ENCODE measurements around the gene TTL.
"Not testable (repeated sequence)": the region's sequence is repeated elsewhere in the genome, so short reads cannot be mapped to it uniquely, and the experiment has no call there.

Gene TTL

DNA sequence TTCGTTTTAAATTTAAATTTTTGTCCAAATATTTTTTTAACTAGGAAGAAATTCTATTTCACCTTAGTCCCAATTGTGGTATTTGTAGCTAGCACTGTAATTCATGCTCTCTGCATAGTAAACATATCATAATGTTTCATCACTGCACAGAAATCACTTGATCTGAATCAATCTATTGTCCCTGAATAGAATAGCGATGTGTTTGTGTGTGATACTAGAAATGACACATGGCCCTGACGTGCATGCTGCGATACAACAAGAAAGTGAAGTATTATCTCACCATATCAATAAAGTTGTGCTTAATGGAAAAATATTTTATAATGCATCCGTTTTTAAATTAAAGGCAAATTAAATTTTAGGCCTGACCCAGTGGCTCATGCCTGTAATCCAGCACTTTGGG lies 10.0 kb downstream of the TTL start:
- no peak for DNase-seq (ENCODE audit: extremely low spot score)
- no peak for TF ChIP-seq CTBP1 (IDR thresholded peaks at IDR 0.05; ENCODE audit: borderline replicate concordance)
- TF ChIP-seq HDGF (IDR thresholded peaks at IDR 0.05; ENCODE audit: borderline replicate concordance) = no peak
- TF ChIP-seq SUZ12 (IDR thresholded peaks at IDR 0.05) = no peak
- TF ChIP-seq FOXK2 (IDR thresholded peaks at IDR 0.05) = no peak
- TF ChIP-seq LEF1 (IDR thresholded peaks at IDR 0.05; ENCODE audit: borderline replicate concordance) = no peak
- TF ChIP-seq, protein P1, sequence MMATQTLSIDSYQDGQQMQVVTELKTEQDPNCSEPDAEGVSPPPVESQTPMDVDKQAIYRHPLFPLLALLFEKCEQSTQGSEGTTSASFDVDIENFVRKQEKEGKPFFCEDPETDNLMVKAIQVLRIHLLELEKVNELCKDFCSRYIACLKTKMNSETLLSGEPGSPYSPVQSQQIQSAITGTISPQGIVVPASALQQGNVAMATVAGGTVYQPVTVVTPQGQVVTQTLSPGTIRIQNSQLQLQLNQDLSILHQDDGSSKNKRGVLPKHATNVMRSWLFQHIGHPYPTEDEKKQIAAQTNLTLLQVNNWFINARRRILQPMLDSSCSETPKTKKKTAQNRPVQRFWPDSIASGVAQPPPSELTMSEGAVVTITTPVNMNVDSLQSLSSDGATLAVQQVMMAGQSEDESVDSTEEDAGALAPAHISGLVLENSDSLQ (IDR thresholded peaks at IDR 0.05) = no peak
- no peak for TF ChIP-seq ARNT (IDR thresholded peaks at IDR 0.05)
- TF ChIP-seq ELF4 (IDR thresholded peaks at IDR 0.05) = no peak
- no peak for TF ChIP-seq FOXM1 (IDR thresholded peaks at IDR 0.05; ENCODE audit: borderline replicate concordance)
- TF ChIP-seq FOXA1 (IDR thresholded peaks at IDR 0.05) = no peak
- no peak for TF ChIP-seq ZNF384 (IDR thresholded peaks at IDR 0.05)
- TF ChIP-seq BHLHE40 (IDR thresholded peaks at IDR 0.05; ENCODE audit: borderline replicate concordance) = no peak
- TF ChIP-seq L3MBTL2 (conservative IDR thresholded peaks at IDR 0.05) = no peak
- ChIA-PET POLR2A (interaction anchor here (1.6 kb wide), 1 partner anchor 11 kb away, joined by 4 read pairs; no protein-coding TSS in a partner anchor), CTCF (interaction anchor here (0.6 kb wide), 1 partner anchor 52 kb away, joined by 3 read pairs; no protein-coding TSS in a partner anchor)

DNA sequence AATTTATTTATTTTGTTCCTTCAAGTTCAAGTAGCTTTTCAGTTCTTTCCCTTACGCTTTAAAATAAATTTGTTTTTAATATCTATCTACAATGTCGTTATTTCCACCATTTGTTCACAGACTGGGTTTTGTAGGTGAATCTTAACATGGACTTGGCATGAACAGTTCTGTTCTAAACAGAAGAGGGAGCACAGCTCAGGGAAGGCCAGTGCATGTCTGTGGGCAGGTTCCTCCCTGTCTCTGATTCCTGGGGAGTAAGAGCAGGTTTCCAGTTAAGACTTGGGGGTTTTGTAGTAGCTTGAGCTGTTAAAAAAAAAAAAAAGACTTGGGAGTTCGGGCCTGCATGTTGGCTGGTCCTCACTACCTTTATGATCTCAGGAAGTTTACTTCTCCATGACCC lies 11.1 kb downstream of the TTL start:
- no peak for TF ChIP-seq CTBP1 (IDR thresholded peaks at IDR 0.05; ENCODE audit: borderline replicate concordance)
- TF ChIP-seq ARNT (IDR thresholded peaks at IDR 0.05) = no peak
- TF ChIP-seq NFRKB (IDR thresholded peaks at IDR 0.05) = no peak
- TF ChIP-seq LEF1 (IDR thresholded peaks at IDR 0.05; ENCODE audit: borderline replicate concordance) = no peak
- no peak for TF ChIP-seq TARDBP (IDR thresholded peaks at IDR 0.05)
- TF ChIP-seq FOXM1 (IDR thresholded peaks at IDR 0.05; ENCODE audit: borderline replicate concordance) = no peak
- TF ChIP-seq L3MBTL2 (conservative IDR thresholded peaks at IDR 0.05) = no peak
- TF ChIP-seq, protein P1 (IDR thresholded peaks at IDR 0.05) = no peak
- TF ChIP-seq FOXA1 (IDR thresholded peaks at IDR 0.05) = no peak
- no peak for TF ChIP-seq ELF4 (IDR thresholded peaks at IDR 0.05)
- TF ChIP-seq HDGF (IDR thresholded peaks at IDR 0.05; ENCODE audit: borderline replicate concordance) = no peak
- no peak for TF ChIP-seq FOXK2 (IDR thresholded peaks at IDR 0.05)
- POLR2A ChIA-PET = interaction anchor here (1.6 to 2.1 kb wide), 2 partner anchors 10 to 12 kb away, joined by 4 to 10 read pairs; no protein-coding TSS in a partner anchor
- CTCF ChIA-PET = no interaction called here
- DNase-seq (ENCODE audit: extremely low spot score) = no peak

DNA sequence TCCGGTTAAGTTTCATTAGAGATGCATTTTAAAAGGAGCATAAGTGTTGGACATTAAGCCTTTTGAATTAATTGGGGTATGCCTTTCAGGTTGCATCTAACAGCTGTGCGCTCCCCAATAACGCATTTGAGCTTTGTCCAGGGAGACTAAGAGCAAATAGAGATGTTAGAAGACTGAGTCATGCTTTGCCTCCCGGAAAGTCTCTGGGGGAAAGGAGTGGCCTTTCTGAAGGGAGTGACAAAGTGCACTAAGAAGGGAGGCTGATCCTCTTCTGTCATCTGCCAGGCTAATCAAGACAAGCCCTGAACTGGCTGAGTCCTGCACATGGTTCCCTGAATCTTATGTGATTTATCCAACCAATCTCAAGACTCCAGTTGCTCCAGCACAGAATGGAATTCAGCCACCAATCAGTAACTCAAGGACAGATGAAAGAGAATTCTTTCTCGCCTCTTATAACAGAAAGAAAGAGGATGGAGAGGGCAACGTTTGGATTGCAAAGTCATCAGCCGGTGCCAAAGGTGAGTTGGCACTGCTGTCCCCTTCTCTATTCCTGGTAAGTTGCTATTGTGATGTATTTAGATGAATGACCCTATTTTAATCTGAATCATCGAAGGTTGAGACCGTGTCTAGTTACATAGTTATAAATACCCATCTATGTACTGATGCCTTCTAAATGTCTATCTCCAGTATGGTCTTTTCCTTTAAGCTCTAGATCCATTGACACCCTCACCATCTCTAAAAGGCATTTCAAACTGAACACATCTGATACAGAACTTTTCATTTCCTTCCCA lies 12.1 kb downstream of the TTL start:
- TF ChIP-seq ELF4 (IDR thresholded peaks at IDR 0.05) = no peak
- no peak for TF ChIP-seq BHLHE40 (IDR thresholded peaks at IDR 0.05; ENCODE audit: borderline replicate concordance)
- TF ChIP-seq FOXK2 (IDR thresholded peaks at IDR 0.05) = no peak
- no peak for TF ChIP-seq SP1 (IDR thresholded peaks at IDR 0.05)
- TF ChIP-seq FOXM1 (IDR thresholded peaks at IDR 0.05; ENCODE audit: borderline replicate concordance) = no peak
- TF ChIP-seq HDGF (IDR thresholded peaks at IDR 0.05; ENCODE audit: borderline replicate concordance) = no peak
- TF ChIP-seq ARNT (IDR thresholded peaks at IDR 0.05) = no peak
- no peak for TF ChIP-seq TARDBP (IDR thresholded peaks at IDR 0.05)
- TF ChIP-seq SUZ12 (IDR thresholded peaks at IDR 0.05) = no peak
- TF ChIP-seq NFRKB (IDR thresholded peaks at IDR 0.05) = no peak
- no peak for TF ChIP-seq LEF1 (IDR thresholded peaks at IDR 0.05; ENCODE audit: borderline replicate concordance)
- TF ChIP-seq L3MBTL2 (conservative IDR thresholded peaks at IDR 0.05) = no peak
- TF ChIP-seq ZNF384 (IDR thresholded peaks at IDR 0.05) = no peak
- no peak for TF ChIP-seq FOXA1 (IDR thresholded peaks at IDR 0.05)
- TF ChIP-seq, protein P1 (IDR thresholded peaks at IDR 0.05) = no peak
- no peak for TF ChIP-seq CTBP1 (IDR thresholded peaks at IDR 0.05; ENCODE audit: borderline replicate concordance)
- ChIA-PET CTCF (interaction anchor here (1.0 to 1.4 kb wide), 2 partner anchors 13 to 14 kb away, joined by 3 read pairs; no protein-coding TSS in a partner anchor), POLR2A (interaction anchor here (2.1 kb wide), 1 partner anchor 11 kb away, joined by 10 read pairs; no protein-coding TSS in a partner anchor)
- no peak for DNase-seq (ENCODE audit: extremely low spot score)

DNA sequence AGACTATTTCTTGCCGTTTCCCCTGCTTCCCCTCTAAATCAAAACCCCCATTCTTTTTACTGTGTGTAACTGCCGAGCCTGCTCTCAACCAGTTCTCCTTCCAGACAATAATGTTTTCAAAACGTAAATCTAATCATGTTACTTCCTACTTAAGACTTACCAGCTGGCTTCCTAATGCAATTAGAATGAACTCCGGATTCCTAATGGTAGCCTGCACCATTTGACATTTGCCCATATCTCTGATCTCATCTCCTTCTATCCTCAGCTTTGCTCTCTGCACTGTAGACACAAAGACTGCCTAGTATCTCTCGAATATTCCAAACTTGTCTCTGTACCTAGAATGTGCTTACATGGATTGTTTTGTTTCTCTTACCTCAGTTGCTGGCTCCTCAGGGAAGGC lies 12.9 kb downstream of the TTL start:
- CTCF ChIA-PET = interaction anchor here (1.4 kb wide), 1 partner anchor 15 kb away, joined by 3 read pairs; no protein-coding TSS in a partner anchor

DNA sequence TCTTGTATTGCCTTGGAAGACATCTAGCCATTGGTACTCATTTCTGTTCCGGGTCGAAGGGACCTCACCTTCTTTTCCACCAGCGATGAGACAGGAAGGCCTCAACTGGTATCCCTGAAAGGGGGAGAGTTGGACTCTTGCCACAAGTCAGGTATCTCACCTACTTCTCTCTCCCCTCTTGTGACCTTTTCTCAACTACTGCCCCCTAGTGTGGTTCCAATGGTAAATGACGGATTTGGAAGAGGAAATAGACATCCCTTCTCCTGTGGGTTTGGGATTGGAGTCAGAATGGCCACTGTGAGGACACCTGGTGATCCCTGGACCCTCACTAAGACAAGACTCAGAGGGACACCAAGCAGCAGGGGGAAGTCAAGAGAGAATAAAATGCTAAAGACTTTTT lies 13.9 kb downstream of the TTL start:
- DNase-seq (ENCODE audit: extremely low spot score); POLR2A ChIA-PET: not testable (repeated sequence)
- CTCF ChIA-PET = interaction anchor here (1.4 kb wide), 1 partner anchor 16 kb away, joined by 3 read pairs; no protein-coding TSS in a partner anchor

More for the DNA sequence above, 12.9 kb downstream of the TTL start:
- no peak for DNase-seq (ENCODE audit: extremely low spot score)
- TF ChIP-seq CTBP1 (IDR thresholded peaks at IDR 0.05; ENCODE audit: borderline replicate concordance) (no peak), FOXA1 (IDR thresholded peaks at IDR 0.05) (no peak), SP1 (IDR thresholded peaks at IDR 0.05) (no peak)
- TF ChIP-seq, protein P1 (IDR thresholded peaks at IDR 0.05) = no peak
- POLR2A ChIA-PET = interaction anchor here (2.1 kb wide), 1 partner anchor 12 kb away, joined by 10 read pairs; no protein-coding TSS in a partner anchor

- CTCF ChIA-PET = interaction anchor here (0.6 to 1.6 kb wide), 2 partner anchors 17 to 379 kb away, joined by 4 read pairs; no protein-coding TSS in a partner anchor
- DNase-seq (ENCODE audit: extremely low spot score) = peak; percentile 30
- POLR2A ChIA-PET = not testable (repeated sequence)
Measured at GRCh38 chr2:112500850-112501484, 19.0 kb downstream of the TTL start.

DNA sequence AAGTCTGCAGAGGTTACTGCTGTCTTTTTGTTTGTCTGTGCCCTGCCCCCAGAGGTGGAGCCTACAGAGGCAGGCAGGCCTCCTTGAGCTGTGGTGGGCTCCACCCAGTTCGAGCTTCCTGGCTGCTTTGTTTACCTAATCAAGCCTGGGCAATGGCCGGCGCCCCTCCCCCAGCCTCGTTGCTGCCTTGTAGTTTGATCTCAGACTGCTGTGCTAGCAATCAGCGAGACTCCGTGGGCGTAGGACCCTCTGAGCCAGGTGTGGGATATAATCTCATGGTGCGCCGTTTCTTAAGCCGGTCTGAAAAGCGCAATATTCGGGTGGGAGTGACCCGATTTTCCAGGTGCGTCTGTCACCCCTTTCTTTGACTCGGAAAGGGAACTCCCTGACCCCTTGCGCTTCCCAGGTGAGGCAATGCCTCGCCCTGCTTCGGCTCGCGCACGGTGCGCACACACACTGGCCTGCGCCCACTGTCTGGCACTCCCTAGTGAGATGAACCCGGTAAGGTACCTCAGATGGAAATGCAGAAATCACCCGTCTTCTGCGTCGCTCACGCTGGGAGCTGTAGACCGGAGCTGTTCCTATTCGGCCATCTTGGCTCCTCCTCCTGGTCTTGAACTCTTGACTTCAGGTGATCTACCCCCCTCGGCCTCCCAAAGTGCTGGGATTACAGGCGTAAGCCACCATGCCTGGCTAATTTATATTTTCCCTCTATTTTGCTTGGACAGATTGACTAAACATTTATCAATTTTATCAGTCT lies 27.5 kb downstream of the TTL start:
- DNase-seq (ENCODE audit: extremely low spot score); CTCF ChIA-PET: not testable (repeated sequence)
- POLR2A ChIA-PET = interaction anchor here (0.6 kb wide), 1 partner anchor 30 kb away, joined by 3 read pairs; no protein-coding TSS in a partner anchor

All from HEK293T (cell line).